Motor neuron (in vitro differentiated cells): ENCODE data around the gene ZNF366. TPM values are rescaled to one million over a fixed set of nuclear protein-coding genes. Genes with fewer than 3 reads are reported as not detected.

Experiments
- ATAC-seq, 8 experiments: fragments of 200-7000 bp; cut with Tn5 transposase; replicated peaks in 6 of 8; 2 replicates each; pipeline ENCODE4 v1.8.0; 2021; ENCODE audit warnings: mild to moderate bottlenecking in 8 of 8, moderate library complexity in 8 of 8
- H3K27ac ChIP-seq, 2 donors: fragments of 250-450 bp; sonication (Bioruptor Pico); 2 replicates each; pipeline ENCODE4 v1.9.0; 2021; ENCODE audit warnings: antibody characterized with exemption in 2 of 2, mild to moderate bottlenecking in 2 of 2, moderate library complexity in 1 of 2
- H3K4me1 ChIP-seq, 2 donors: fragments of 250-450 bp; sonication (Bioruptor Pico); replicated peaks in 1 of 2; 2 replicates each; pipeline ENCODE4 v1.6.1; 2021; ENCODE audit warnings: antibody characterized with exemption in 2 of 2, mild to moderate bottlenecking in 2 of 2, moderate library complexity in 1 of 2
- H3K4me3 ChIP-seq, 5 donors: fragments of 250-450 bp; sonication (Bioruptor Pico); 2 replicates each; pipeline ENCODE4 v1.9.0; 2021; ENCODE audit warnings: antibody characterized with exemption in 5 of 5, mild to moderate bottlenecking in 5 of 5, moderate library complexity in 4 of 5
- WGBS, 10 experiments: fragments of 450-650 bp; shearing (Covaris generic); methylation state at CpG; one replicate each; pipeline ENCODE4 v1.0.0; 2022; 5-methylcytosine and 5-hydroxymethylcytosine counted together
- in situ Hi-C, 9 experiments: fragments of 400-800 bp; cut with MboI; loops; one replicate each; pipeline ENCODE4 v1.15.0; 2021; ENCODE audit warnings: low sequenced_read_pairs in 9 of 9, low pct_unique_long_range_greater_than_20kb in 2 of 9; ENCODE audit not compliant: unreplicated experiment in 9 of 9
- total RNA-seq, 8 experiments: library from RNA; unstranded; fragments of 300-600 nt; gene quantifications; 2 replicates each; pipeline versions ENCODE4 v1.2.3 to v1.2.4, GENCODE V29; 2022

ZNF366 gene
- total RNA-seq, 8 experiments from 2014 or later: 0.09 to 0.57 (median 0.19) TPM; not detected in 2

- Histone ChIP-seq H3K27ac (no peak overlapping the region), H3K4me1 (no peaks in the 10 kb centered on the region), H3K4me3 (no peak overlapping the region)
- no peak for ATAC-seq
- WGBS, 10 experiments: 0 to 80% (median 65%) methylated on average over 1 of the region's 1 CpG; no CpG with 5 or more reads in 4 of the 10 experiments
- in situ Hi-C loops: loop anchor here in 2 of 9 experiments (25.0 kb wide), 1 partner anchor 177 kb away; no protein-coding TSS in a partner anchor
Observed at GRCh38 chr5:72539038-72539437, 31.8 kb upstream of the ZNF366 start.

GRCh38 chr5:72537166-72537565 lies 30.0 kb upstream of the ZNF366 start:
- in situ Hi-C loops: loop anchor here in 2 of 9 experiments (25.0 kb wide), 1 partner anchor 175 kb away; no protein-coding TSS in a partner anchor
- Histone ChIP-seq H3K4me1 (no peaks in the 10 kb centered on the region), H3K27ac (no peak overlapping the region), H3K4me3 (no peak overlapping the region)
- 32 to 100% (median 73%) methylated on average over 1 to 5 of the region's 5 CpGs; no CpG with 5 or more reads in 1 of the 10 experiments for WGBS, 10 experiments
- ATAC-seq: no peak

GRCh38 chr5:72531496-72532190 lies 24.4 kb upstream of the ZNF366 start:
- H3K4me1 ChIP-seq: no peaks in the 10 kb centered on the region
- 19 to 100% (median 89%) methylated on average over 1 to 4 of the region's 4 CpGs; no CpG with 5 or more reads in 2 of the 10 experiments for WGBS, 10 experiments
- H3K27ac ChIP-seq: no peak overlapping the region
- H3K4me3 ChIP-seq: no peak overlapping the region
- in situ Hi-C loops: loop anchor here in 2 of 9 experiments (25.0 kb wide), 1 partner anchor 169 kb away; no protein-coding TSS in a partner anchor
- ATAC-seq: peak in 1 of 8 experiments; percentile 89

- WGBS, 10 experiments: 19 to 88% (median 78%) methylated on average over 3 to 6 of the region's 7 CpGs; no CpG with 5 or more reads in 1 of the 10 experiments
- no peak for ATAC-seq
- in situ Hi-C loops: loop anchor here in 2 of 9 experiments (25.0 kb wide), 1 partner anchor 168 kb away; no protein-coding TSS in a partner anchor
Observed at GRCh38 chr5:72530196-72530595, 23.0 kb upstream of the ZNF366 start.

GRCh38 chr5:72529383-72529782 lies 22.2 kb upstream of the ZNF366 start:
- Histone ChIP-seq H3K4me3 (no peak overlapping the region), H3K4me1 (no peaks in the 10 kb centered on the region), H3K27ac (no peak overlapping the region)
- ATAC-seq: no peak
- in situ Hi-C loops: loop anchor here in 2 of 9 experiments (25.0 kb wide), 1 partner anchor 167 kb away; no protein-coding TSS in a partner anchor
- WGBS, 10 experiments: 83% methylated on average over 1 to 2 of the region's 2 CpGs; no CpG with 5 or more reads in 8 of the 10 experiments

More at GRCh38 chr5:72530196-72530595, 23.0 kb upstream of the ZNF366 start:
- Histone ChIP-seq H3K4me3 (no peak overlapping the region), H3K27ac (no peak overlapping the region), H3K4me1 (no peaks in the 10 kb centered on the region)

GRCh38 chr5:72525816-72526215 lies 18.6 kb upstream of the ZNF366 start:
- in situ Hi-C loops: loop anchor here in 2 of 9 experiments (25.0 kb wide), 1 partner anchor 164 kb away; no protein-coding TSS in a partner anchor
- Histone ChIP-seq H3K27ac (no peak overlapping the region), H3K4me3 (no peak overlapping the region), H3K4me1 (no peaks in the 10 kb centered on the region)
- ATAC-seq: peak in 3 of 8 experiments; percentile 32 to 78 (median 35)

- in situ Hi-C loops: loop anchor here in 2 of 9 experiments (25.0 kb wide), 1 partner anchor 162 kb away; no protein-coding TSS in a partner anchor
- 27 to 100% (median 50%) methylated on average over 1 to 3 of the region's 3 CpGs; no CpG with 5 or more reads in 1 of the 10 experiments for WGBS, 10 experiments
- ATAC-seq: peak in 4 of 8 experiments; percentile 42 to 84 (median 76)
- H3K4me1 ChIP-seq: no peaks in the 10 kb centered on the region
- no peak overlapping the region for H3K27ac ChIP-seq
- H3K4me3 ChIP-seq: no peak overlapping the region
Observed at GRCh38 chr5:72523960-72524582, 16.9 kb upstream of the ZNF366 start.

- ATAC-seq: no peak
- H3K4me1 ChIP-seq: peaks cover 0 to 3% of the 10 kb centered on the region in 2 donors
- no peak overlapping the region for H3K27ac ChIP-seq
- WGBS, 10 experiments: 73 to 100% (median 100%) methylated on average over 1 of the region's 1 CpG; no CpG with 5 or more reads in 4 of the 10 experiments
- in situ Hi-C loops: loop anchor here in 2 of 9 experiments (25.0 kb wide), 1 partner anchor 160 kb away; no protein-coding TSS in a partner anchor
- H3K4me3 ChIP-seq: no peak overlapping the region
Observed at GRCh38 chr5:72522607-72523006, 15.4 kb upstream of the ZNF366 start.

- Histone ChIP-seq H3K4me3 (no peak overlapping the region), H3K27ac (no peak overlapping the region), H3K4me1 (peaks cover 0 to 3% of the 10 kb centered on the region in 2 donors)
- in situ Hi-C loops: loop anchor here in 2 of 9 experiments (25.0 kb wide), 1 partner anchor 157 kb away; no protein-coding TSS in a partner anchor
- no peak for ATAC-seq
Observed at GRCh38 chr5:72519111-72519510, 11.9 kb upstream of the ZNF366 start.

GRCh38 chr5:72518001-72518683 lies 10.9 kb upstream of the ZNF366 start:
- no peak overlapping the region for H3K4me3 ChIP-seq
- peak in 4 of 8 experiments; percentile 65 to 93 (median 76) for ATAC-seq
- in situ Hi-C loops: loop anchor here in 2 of 9 experiments (25.0 kb wide), 1 partner anchor 156 kb away; no protein-coding TSS in a partner anchor
- 7 to 70% (median 40%) methylated on average over 2 to 12 of the region's 12 CpGs; no CpG with 5 or more reads in 2 of the 10 experiments for WGBS, 10 experiments
- peaks cover 0 to 3% of the 10 kb centered on the region in 2 donors for H3K4me1 ChIP-seq
- H3K27ac ChIP-seq: no peak overlapping the region

- Histone ChIP-seq H3K4me1 (peaks cover 0 to 3% of the 10 kb centered on the region in 2 donors), H3K27ac (no peak overlapping the region), H3K4me3 (no peak overlapping the region)
- in situ Hi-C loops: loop anchor here in 2 of 9 experiments (25.0 kb wide), 1 partner anchor 155 kb away; no protein-coding TSS in a partner anchor
- ATAC-seq: no peak
- 53 to 100% (median 94%) methylated on average over 2 of the region's 2 CpGs; no CpG with 5 or more reads in 4 of the 10 experiments for WGBS, 10 experiments
Observed at GRCh38 chr5:72516916-72517315, 9.7 kb upstream of the ZNF366 start.

- WGBS, 10 experiments: 28 to 100% (median 93%) methylated on average over 1 to 5 of the region's 5 CpGs; no CpG with 5 or more reads in 3 of the 10 experiments
- in situ Hi-C loops: loop anchor here in 2 of 9 experiments (25.0 kb wide), 1 partner anchor 153 kb away; no protein-coding TSS in a partner anchor
- ATAC-seq: no peak
- peaks cover 0 to 3% of the 10 kb centered on the region in 2 donors for H3K4me1 ChIP-seq
- no peak overlapping the region for H3K4me3 ChIP-seq
- no peak overlapping the region for H3K27ac ChIP-seq
Observed at GRCh38 chr5:72515211-72515610, 8.0 kb upstream of the ZNF366 start.
